ENCODE results near the gene TRAPPC3.
A peak's percentile ranks its signal among the peaks of the same experiment; 100 is the strongest.

Gene TRAPPC3

GRCh38 chr1:36137226-36137625 is 12.1 kb downstream of the TRAPPC3 start:
- no peak for DNase-seq (ENCODE audit: low read depth)

DNA sequence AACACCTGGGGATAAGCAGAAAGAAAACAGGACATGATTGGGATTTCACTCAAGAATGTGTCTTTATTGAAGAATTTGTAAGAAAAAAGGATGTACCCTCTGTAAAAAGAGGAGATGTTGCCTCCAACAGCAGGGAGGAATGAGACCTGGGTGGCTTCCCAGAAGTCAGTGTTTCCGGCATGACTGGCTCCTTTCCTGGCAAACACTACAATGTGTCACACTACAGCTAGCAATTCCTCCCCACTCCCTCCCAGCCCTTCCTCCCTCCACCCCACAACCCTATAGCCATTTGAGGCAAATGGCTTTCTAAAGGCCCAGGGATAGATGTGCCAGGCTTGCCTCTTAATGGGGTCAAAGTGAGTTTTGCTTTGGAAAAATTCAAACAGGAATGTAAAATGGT is 12.8 kb downstream of the TRAPPC3 start:
- H3K4me3 ChIP-seq (ENCODE audit: low read length) = no peak overlapping the region
- peak; percentile 92 for DNase-seq (ENCODE audit: low read depth)
- TF ChIP-seq, protein P1, sequence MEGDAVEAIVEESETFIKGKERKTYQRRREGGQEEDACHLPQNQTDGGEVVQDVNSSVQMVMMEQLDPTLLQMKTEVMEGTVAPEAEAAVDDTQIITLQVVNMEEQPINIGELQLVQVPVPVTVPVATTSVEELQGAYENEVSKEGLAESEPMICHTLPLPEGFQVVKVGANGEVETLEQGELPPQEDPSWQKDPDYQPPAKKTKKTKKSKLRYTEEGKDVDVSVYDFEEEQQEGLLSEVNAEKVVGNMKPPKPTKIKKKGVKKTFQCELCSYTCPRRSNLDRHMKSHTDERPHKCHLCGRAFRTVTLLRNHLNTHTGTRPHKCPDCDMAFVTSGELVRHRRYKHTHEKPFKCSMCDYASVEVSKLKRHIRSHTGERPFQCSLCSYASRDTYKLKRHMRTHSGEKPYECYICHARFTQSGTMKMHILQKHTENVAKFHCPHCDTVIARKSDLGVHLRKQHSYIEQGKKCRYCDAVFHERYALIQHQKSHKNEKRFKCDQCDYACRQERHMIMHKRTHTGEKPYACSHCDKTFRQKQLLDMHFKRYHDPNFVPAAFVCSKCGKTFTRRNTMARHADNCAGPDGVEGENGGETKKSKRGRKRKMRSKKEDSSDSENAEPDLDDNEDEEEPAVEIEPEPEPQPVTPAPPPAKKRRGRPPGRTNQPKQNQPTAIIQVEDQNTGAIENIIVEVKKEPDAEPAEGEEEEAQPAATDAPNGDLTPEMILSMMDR (conservative IDR thresholded peaks at IDR 0.05; ENCODE audit: low read length) = no peak

More at GRCh38 chr1:36137226-36137625, 12.1 kb downstream of the TRAPPC3 start:
- H3K4me3 ChIP-seq (ENCODE audit: low read length) = no peak overlapping the region
- TF ChIP-seq, protein P1 (conservative IDR thresholded peaks at IDR 0.05; ENCODE audit: low read length) = no peak

DNA sequence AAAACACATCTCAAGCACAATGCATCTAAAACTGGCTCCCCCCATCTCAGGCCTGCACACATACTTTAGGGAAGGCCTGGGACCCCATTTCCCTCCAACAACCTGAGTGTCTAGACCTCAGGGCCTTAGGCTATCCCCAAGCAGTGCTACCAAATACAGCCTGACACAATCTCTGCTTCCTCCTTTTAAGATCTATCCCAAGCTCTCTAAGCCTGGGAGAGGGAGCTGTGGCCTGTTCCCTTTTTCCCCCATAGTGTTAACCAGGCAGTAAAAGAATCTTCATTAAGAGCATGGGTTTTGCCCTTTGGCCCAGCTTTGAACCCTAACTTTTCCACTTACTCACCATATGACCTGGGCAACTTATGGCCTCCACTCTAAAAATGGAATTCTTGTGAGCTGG is 13.5 kb downstream of the TRAPPC3 start:
- TF ChIP-seq, protein P1 (conservative IDR thresholded peaks at IDR 0.05; ENCODE audit: low read length) = no peak
- no peak for DNase-seq (ENCODE audit: low read depth)

DNA sequence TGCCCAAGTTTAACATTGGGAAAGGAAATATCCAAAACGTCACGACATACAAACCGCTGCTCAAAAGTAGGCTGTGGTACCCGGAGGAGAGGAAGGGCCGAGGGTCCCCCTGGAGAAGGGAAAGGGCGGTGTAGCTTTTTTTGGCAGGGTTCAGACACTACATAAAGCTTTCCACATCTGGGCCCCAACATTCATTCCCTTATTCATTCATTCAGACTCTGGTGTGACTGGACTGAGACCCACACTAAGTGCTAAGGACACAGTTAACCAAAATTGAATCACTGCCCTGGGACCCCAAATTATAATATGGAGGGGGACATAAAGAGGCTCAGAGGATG is 14.0 kb downstream of the TRAPPC3 start:
- TF ChIP-seq, protein P1 (conservative IDR thresholded peaks at IDR 0.05; ENCODE audit: low read length) = no peak
- no peak for DNase-seq (ENCODE audit: low read depth)
- H3K4me3 ChIP-seq (ENCODE audit: low read length) = no peak overlapping the region

More for the DNA sequence above, 13.5 kb downstream of the TRAPPC3 start:
- H3K4me3 ChIP-seq (ENCODE audit: low read length) = no peak overlapping the region

DNA sequence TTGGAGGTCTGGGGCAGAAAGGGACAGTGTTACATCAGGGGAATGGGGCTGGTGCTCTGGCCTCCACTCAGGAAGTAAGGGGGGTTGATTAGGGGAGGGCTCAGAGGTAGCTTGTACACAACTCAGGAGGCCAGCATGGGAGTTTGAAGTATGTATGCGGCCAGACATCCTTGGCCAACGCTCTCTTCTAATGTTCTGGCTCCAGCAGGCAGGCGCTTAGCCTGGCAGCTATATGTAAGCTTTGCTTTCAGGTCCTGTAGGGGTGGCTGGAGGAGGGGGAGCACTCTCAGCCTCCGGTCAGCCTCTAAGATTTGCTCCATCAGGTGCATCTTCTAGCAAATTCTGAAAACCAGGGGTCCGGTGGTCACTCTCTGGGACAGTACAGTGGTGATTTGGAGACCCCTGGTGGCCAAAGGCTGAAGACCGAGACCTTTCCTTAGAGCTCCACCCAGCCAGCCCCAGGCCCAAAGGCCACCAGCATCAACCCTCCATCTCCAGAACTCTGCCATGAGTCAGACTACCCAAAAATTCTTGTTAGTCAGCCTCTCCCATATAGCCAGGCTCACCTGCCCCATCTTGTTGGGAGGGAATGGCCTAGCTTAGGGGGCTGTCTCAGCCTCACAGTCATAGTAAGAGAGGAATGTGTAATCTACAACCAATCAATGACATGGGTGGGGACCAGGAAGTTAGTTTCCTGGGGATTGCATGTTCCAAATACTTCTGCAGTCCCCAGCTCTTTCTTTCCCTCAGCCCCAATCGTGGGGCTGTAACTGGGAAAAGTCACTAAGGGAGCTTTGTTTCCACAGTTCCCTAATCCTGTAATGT is 14.6 kb downstream of the TRAPPC3 start:
- TF ChIP-seq, protein P1 (conservative IDR thresholded peaks at IDR 0.05; ENCODE audit: low read length) = peak; percentile 79
- peak; percentile 67 for DNase-seq (ENCODE audit: low read depth)
- no peak overlapping the region for H3K4me3 ChIP-seq (ENCODE audit: low read length)

- no peak for DNase-seq (ENCODE audit: low read depth)
- TF ChIP-seq, protein P1 (conservative IDR thresholded peaks at IDR 0.05; ENCODE audit: low read length) = no peak
- H3K4me3 ChIP-seq (ENCODE audit: low read length) = no peak overlapping the region
Observed at GRCh38 chr1:36134031-36134430, 15.3 kb downstream of the TRAPPC3 start.

DNA sequence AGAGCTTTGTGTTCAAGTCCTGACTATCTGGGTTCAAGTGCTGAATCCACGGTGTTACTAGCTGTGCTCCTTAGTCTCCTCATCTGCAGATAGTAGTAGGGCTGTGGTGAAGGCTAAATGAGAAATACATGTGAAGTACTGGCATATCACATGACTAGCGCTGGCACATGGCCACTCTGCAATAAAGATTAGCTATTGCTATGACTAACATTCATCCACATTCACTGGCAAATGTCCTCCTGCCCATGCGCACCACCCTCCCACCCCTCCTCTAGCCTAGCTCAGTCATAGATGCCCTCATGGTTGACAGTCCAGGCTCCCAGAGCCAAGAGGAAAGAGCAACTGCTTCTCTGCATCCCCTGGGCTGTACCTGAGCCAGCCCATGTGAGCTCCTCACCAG is 15.8 kb downstream of the TRAPPC3 start:
- TF ChIP-seq, protein P1 (conservative IDR thresholded peaks at IDR 0.05; ENCODE audit: low read length) = no peak
- H3K4me3 ChIP-seq (ENCODE audit: low read length) = no peak overlapping the region
- DNase-seq (ENCODE audit: low read depth) = peak; percentile 98
